GM15510 (cell line): ENCODE results near the gene C2orf74.
A peak's percentile ranks its signal among the peaks of the same experiment; 100 is the strongest.

ENCODE experiments used
- POLR2A ChIP-seq: IDR thresholded peaks from 3 replicates; pipeline ENCODE4 v1.6.1; 2011; ENCODE audit warnings: borderline replicate concordance; ENCODE audit not compliant: insufficient read length; ENCODE audit errors: extremely low read depth

The C2orf74 gene

DNA sequence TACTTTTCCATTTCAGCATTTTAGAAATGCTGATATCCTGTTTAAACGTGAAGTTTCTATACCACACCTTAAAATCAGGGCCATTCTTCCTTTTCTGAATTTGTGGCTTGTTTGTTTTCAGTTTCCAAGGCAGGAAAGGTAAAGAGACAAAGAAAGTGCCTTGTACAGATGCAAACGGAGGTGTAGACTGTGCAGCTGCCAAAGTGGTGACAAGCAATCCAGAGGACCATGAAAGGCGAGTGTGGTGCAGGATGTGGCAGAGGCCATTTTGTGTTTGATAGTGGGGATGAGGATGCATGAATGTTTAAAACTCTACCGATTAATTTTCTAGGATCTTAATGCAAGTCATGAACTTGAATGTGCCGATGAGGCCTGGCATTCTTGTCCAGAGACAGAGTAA is 733 bp downstream of the C2orf74 start:
- no peak for TF ChIP-seq POLR2A

DNA sequence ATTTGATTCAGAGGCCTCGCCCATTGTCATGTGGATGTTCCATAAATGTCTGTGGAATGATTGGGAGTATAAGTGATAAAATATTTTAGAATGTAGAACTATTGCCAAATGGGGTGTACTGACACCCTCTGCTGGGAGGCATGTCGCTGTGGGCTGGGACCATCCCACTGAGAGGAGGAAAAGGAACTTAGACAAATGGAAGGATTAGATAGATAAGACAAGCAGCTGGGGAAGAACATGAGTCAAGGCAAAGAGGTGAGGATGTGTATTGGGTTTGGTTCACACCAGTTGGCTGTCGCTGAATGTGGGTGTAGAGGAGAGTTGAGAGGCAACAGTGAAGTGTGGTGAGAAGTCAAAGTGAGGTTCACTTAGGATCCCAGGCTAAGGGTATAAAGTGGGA is 4.0 kb downstream of the C2orf74 start:
- no peak for TF ChIP-seq POLR2A

DNA sequence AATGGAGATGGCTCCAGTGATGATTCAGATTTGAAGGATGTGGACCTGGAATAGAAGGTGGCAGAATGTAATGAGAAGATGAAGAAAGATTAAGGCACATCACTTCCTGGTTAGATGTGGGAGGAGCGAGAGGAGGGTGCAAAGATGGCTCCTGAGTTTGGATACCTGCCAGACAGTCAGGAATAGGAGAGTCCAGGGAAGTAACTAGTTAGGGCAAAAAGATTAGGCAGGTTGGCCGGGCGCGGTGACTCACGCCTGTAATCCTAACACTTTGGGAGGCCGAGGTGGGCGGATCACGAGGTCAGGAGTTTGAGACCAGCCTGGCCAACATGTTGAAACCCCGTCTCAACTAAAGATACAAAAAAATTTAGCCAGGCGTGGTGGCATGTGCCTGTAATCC is 5.6 kb downstream of the C2orf74 start:
- no peak for TF ChIP-seq POLR2A

DNA sequence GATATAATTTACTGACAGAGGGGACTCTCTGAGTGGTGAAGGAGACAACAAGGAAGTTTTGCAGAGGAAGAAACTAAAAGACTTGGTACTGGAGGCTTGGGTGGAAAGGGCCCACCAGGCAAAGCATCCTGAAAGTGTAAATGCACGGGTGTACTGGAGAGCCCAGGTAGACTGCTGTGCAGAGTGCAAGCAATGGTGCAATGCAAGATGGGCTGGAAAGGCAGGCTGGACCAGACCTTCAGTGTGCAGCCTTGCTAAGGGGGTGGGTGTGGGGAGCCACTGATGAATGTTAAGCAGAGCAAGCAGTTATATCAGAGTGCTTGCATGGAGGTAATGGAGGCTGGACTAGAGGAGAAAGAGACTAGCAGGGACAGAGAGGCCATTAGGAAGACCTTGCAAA is 10.7 kb downstream of the C2orf74 start:
- TF ChIP-seq POLR2A: no peak

DNA sequence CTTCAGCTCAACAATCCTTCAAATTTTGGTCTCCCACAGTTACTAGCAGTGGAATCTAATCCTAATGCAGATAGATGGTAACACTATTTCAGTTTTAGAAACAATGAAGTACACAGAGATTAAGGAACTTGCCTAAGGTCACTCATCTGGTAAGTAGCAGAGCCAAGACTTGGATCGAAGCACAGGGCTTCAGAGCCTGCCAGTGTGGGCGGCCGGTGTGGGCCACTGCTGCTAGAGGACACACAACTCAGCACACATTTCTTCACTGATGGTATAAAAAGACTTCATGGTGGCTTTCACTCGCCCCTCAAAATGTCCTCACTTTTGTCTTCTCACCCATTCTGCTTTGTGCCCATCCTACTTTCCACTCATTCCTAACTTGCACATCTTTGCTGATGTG is 11.1 kb downstream of the C2orf74 start:
- no peak for TF ChIP-seq POLR2A

DNA sequence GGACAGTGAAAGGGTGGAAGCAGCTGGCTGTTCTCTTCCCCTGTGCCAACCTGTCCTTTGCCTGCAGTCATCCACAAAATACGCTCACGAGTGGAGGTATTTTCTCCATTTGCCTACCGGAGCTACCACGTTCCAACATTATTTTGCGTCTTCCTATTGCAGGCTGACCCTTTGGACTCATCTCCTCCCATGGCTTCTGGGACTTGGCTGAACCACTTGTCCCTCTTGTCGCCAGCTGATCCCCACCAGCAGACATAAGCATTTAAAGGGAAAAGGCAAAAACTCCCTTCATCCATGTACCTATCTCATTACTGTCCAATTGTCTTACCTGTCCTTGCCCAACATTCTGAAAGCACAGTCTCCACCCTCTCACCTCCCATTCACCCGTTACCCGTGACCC is 13.0 kb downstream of the C2orf74 start:
- no peak for TF ChIP-seq POLR2A

DNA sequence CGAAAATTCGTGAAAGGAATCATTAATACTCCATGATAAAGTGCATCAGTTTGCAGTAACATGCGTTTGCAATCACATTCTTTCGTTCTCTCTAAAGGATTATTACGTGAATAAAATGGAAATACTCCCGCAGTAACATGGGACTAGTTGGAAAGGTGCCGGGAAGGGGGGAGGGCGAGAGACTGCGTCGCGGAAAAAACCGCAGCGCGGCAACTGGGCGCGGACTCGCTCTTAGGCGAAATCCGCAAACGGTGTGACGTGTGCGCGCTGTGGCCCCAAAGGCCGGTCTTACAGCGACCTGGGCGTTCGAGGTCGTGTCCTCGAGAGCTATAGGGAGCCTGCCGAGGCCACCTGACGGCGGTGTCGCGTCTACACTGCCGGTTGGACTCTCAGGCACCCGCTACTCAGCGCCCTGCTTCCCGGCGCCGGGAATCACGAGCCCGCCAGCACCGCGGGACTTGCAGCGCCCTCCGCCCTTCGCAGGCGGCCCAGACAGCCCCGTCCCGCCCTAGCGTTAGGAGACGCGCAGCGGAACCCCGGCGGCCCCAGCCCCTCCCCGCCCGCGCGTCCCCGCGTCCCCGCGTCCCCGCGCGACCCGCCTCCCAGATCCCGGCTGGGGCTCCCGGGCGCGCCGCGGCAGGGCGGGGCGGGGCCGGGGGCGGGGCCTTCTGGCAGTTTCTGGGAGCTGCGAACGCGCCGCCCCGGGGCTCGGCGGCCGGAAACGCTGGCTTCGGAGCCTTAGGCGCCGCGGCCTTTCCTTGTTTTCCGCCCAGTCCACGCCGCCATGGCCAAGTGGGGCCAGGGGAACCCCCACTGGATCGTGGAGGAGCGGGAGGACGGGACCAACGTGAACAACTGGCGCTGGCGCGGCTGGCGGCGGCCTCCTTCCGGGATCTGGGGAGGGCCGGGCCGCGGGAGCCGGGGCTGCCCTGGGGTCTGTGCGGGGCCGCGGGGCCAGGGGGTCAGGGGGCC is 15.1 kb downstream of the C2orf74 start:
- peak; percentile 94 for TF ChIP-seq POLR2A

DNA sequence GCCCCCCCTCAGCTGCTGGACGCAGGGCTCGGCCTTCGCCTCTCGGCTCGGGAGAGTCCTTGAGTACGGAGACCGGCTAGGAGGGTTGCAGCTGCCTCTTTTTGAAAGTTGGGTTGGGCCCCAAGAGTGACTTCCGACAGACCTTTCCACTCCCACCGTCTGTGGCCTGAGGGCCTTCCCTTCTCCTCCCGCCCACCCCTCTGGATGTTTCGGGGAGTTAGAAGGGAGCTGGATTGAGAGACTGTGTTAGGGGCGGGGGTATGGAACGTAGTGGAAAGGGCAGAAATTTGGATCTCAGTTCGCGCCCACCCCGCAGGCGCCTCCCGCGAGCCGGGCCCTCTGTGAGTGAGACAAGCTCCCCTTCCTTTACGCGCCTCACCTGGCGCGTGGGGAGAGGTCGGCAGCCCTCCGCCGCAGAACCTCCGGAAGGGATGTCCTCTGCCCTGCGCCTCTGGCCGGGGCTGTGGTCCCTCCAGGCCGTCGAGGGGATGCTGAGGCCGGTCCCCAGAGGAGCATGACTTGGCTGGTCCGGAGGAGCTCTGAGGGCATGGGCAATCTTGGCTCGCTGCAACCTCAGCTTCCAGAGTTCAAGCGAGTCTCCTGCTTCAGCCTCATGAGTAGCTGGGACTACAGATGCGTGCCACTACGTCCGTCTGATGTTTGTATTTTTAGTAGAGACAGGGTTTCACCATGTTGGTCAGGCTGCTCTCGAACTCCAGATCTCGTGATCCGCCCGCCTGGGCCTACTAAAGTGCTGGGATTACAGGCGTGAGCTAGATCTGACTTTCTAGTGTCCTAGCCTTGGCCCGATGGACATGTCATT is 15.9 kb downstream of the C2orf74 start:
- no peak for TF ChIP-seq POLR2A

DNA sequence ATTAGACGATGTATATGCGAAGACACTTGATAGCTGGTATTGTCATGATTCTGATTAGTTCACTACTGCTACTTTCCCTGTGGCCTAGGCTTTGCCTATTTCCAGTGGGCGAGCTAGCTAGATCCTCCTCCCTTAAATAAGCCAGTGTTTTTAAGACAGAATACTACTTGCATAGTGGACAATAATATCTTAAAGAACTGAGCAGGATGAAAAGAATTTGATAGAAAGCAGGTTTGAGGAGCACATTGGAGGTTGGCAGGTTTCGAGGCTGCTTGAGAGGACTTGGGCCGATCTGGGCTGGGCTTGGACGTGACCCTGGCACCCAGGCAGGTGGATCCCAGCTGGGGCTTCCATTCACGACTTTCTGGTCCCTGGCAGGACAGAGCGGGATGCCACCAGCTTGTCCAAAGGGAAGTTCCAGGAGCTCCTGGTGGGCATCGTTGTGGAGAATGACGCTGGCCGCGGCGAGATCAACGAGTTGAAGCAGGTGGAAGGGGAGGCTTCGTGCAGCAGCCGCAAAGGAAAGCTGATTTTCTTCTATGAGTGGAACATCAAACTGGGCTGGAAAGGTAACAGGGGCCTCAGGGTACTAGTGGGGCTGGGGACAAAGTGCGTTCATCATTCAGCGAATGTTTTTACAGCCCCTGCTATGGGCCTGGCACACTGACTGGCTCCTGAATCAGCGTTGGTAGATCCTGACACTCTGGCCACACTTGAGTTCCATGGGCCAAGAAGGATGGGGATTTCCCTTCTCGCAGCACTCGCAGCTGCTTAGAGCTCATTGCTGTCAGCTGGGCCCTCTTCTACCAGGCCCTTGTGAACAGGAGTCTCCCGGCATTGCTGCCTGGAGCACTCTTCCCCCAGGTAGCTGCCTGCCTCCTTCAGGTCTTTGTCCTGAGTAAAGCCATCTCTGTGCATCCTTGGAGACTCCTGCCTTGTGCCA is 16.9 kb downstream of the C2orf74 start:
- TF ChIP-seq POLR2A: no peak

DNA sequence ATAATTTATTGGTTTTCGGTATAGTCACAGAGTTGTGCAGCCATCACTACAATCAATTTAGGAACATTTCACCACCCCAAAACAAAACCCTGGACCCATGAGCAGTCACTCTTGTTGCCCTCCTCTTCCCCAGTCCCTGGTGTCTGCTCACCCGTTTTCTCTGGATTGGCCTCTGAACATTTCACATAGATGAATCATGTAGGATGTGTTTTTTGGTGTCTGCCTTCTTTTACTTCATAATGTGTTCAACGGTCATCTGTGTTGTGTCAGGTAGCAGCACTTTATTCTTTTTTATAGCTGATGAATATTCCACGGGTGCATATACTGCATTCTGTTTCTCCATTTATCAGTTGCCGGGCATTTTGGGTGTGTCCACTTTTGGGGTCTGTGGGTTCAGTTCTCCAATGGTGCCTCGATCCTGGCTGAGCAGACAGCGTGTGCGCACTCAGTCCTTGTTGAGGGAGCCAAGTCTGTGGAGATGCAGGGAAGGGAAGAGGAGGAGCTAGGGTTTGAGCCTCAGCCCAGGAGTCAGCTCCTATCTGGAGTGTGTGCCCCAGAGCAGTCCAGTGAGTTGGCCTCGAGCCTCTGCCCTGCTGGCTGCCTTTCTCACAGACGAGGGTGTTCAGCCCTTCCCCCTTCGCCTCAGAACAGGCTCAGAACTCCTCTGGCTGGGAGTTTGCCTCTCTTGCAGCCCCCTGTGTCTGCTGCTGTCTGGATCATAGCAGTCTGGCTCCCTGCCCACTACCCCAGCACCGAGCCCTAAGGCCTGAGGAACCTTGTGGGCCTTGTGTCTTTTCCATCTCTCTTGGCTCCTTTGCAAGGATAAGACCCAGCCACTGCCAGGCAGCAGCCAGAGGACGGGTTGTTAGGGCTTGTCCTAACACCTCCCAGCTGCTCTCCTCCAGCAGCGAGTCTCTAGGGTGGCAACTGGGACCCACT is 18.0 kb downstream of the C2orf74 start:
- TF ChIP-seq POLR2A: no peak

DNA sequence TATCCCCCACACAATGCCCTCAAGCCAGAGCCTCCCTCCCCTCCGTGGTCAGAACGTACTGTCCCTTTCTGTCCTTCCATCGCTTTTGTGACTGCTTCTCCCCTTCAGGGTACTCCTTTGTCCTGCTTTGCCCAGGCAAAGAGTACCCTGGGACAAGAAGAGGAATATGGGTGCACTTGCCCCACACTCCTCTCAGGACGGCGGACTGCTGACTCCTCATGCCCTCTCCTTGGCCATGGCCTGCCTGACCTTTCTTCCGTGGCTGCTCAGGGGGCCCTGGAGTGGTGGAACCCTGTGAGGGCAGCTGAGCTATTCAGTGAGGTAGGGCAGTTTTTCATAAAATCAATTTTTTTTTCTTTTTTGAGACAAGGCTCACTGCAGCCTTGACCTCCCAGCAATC is 18.7 kb downstream of the C2orf74 start:
- no peak for TF ChIP-seq POLR2A

DNA sequence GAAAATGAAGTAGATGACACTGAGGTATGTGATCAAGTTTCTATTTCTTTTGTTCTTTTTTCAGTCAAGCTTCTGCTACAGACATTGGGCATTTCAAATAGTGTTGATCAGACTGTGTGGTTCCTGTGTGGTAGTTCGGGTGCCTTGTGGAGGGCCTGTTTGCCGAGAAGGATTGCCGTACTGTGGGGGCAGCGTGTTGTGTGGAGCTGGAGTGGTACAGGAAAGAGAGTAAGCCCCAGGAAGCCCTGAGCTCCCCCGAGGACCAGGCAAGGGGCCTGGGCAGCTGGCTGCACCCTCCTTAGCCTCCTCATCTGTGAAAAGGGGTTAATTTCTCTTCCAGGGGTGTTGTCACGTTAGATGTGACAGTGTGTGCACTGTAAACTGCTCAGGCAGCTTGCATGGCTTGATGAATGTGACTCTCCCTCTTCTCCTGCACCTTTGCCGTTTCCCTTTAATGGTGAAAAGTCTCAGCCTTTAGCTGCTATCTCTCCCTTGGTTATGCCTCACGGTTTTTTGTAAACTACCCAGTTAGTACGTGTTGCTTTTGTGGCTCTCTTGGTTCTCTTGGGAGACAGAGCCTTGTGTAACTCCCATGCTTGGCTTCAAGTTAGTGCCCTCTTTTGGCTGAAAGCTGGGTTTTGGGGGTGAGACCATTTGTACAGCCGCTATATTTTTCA is 19.5 kb downstream of the C2orf74 start:
- no peak for TF ChIP-seq POLR2A

DNA sequence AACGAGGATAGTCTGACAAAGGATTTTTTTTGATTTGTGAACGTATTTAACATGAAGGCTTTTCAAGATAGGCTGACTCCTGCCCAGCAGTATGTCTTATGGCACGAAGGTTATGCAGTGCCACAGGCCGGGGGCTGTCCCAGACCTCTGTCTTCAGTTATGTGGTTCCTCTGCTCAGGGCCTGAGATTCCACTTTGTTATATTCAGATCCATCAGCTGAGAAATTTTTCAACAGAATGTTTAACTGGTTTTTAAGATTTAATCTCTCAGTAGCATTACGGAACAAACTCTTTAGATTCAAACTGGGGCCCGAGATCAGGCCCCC is 20.0 kb downstream of the C2orf74 start:
- TF ChIP-seq POLR2A: no peak

DNA sequence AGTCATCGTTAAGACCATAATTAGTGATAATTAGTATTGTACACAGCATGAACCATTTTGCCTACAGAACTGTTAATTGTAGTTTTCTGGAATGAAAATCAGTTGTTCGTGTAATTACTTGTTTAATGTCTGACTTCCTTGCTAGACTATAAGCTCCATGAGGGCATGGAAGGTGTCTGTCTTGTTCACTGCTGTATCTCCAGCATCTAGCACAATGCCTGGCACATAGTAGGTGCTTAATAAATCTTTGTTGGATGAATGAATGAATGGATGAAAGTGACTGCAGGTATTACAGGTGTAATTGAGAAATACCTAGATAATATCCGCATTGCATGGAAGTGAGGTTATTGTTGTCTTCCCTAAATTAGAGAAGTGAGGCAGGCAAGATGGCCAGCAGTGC is 21.8 kb downstream of the C2orf74 start:
- TF ChIP-seq POLR2A: no peak

DNA sequence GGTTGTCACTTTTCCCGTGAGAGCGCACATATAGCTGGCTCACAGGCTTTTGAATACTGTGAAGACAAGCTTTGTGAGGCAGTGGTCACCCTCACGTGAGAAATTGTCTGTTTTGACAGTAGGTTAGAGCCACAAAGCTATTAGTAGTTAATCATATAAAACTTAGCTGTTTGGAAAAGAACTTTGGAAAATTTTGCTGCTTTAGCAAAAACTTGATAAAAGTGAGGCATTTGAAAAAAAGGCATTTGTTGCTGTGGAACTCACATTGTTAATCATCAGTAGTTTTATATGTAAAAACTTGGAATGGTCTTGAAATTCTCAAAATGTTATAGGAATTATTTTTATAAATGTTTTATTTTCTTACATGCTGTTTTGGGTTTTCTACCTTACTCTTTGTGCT is 22.3 kb downstream of the C2orf74 start:
- TF ChIP-seq POLR2A: no peak
